ENCODE results near the gene VAV2. TPM values are rescaled to one million over a fixed set of nuclear protein-coding genes. Genes with fewer than 3 reads are reported as not detected.

The VAV2 gene
- total and polyA plus RNA-seq, 12 donors = 3.3 to 96.2 (median 31.2) TPM

DNA sequence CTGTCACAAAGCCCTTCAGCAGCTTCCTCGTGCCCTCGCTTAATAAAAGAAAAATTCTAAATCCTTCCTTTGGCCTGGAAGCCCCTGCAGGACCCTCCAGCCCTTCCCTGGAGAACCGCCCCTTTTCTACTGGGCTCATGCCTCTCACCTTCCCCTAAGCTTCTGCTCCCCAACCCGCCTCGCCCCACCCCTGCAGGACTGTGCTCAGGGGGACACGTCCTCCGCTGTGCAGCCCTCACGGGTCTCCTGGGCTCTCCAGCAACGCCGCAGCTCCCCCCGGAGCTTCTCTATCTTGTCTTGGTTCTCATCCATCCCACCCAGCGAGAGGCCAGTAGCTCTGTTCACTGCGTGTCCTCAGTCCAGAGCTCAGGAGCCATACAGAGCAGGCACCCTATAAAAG is 188.4 kb downstream of the VAV2 start:
- TF ChIP-seq POLR2A (IDR thresholded peaks at IDR 0.05) = no peak
- TF ChIP-seq, protein P1, sequence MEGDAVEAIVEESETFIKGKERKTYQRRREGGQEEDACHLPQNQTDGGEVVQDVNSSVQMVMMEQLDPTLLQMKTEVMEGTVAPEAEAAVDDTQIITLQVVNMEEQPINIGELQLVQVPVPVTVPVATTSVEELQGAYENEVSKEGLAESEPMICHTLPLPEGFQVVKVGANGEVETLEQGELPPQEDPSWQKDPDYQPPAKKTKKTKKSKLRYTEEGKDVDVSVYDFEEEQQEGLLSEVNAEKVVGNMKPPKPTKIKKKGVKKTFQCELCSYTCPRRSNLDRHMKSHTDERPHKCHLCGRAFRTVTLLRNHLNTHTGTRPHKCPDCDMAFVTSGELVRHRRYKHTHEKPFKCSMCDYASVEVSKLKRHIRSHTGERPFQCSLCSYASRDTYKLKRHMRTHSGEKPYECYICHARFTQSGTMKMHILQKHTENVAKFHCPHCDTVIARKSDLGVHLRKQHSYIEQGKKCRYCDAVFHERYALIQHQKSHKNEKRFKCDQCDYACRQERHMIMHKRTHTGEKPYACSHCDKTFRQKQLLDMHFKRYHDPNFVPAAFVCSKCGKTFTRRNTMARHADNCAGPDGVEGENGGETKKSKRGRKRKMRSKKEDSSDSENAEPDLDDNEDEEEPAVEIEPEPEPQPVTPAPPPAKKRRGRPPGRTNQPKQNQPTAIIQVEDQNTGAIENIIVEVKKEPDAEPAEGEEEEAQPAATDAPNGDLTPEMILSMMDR (IDR thresholded peaks at IDR 0.05) = no peak
- DNase-seq = no peak

DNA sequence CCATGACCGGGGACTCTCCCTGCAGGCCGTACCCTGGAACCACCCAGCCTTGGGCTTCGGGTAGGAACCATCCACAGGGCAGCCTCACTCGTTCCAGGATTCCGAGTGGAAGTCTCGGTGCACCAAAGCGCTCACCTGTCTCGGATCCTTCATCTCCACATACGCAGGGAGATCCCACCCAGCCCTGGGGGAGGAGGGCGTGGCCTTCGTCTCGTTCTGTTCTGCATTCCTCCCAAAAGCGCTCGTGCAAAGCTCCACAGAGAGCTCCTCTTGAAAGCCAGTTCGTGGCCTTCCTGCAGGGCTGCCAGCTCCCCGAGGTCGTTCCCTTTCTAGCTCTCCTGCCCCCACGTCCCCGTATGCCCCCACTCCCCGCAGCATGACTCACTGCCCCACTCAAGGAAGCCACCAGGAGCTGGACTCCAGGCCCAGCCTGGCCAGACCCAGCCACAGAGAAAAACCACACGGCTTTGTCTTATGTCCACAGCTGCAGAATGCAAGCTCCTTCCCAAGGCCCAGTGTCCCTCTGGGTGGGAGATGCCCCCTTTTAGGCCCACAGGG is 189.0 kb downstream of the VAV2 start:
- peak; percentile 70 to 91 (median 89) for DNase-seq
- WGBS, 4 donors = 36 to 52% (median 46%) methylated on average over 11 to 21 of the region's 21 CpGs
- Histone ChIP-seq H3K27ac (peak overlapping the region in 4 of 5 donors; percentile 7 to 41 (median 34)), H3K4me3 (no peak overlapping the region), H3K4me1 (replicated peaks in 1 of 2) (peaks cover 0 to 12% of the 10 kb centered on the region in 2 donors), H3K27me3 (no peaks in the 10 kb centered on the region), H3K36me3 (replicated peaks in 1 of 2) (peaks cover 0 to 26% of the 10 kb centered on the region in 2 donors), H3K9me3 (replicated peaks in 1 of 3) (no peaks in the 10 kb centered on the region)
- TF ChIP-seq, protein P1 (IDR thresholded peaks at IDR 0.05) = no peak
- intact Hi-C loops (cut with DNase I) = no loop called here

More for the DNA sequence above, 188.4 kb downstream of the VAV2 start:
- no peak overlapping the region for H3K4me3 ChIP-seq
- peaks cover 0 to 32% of the 10 kb centered on the region in 2 donors for H3K36me3 ChIP-seq (replicated peaks in 1 of 2)
- peak overlapping the region; percentile 1 to 41 (median 29) for H3K27ac ChIP-seq
- no peaks in the 10 kb centered on the region for H3K9me3 ChIP-seq (replicated peaks in 1 of 3)
- intact Hi-C loops (cut with DNase I) = no loop called here
- no peaks in the 10 kb centered on the region for H3K27me3 ChIP-seq
- H3K4me1 ChIP-seq (replicated peaks in 1 of 2) = peaks cover 0 to 12% of the 10 kb centered on the region in 2 donors
- 84 to 91% (median 87%) methylated on average over 13 of the region's 13 CpGs for WGBS, 4 donors

DNA sequence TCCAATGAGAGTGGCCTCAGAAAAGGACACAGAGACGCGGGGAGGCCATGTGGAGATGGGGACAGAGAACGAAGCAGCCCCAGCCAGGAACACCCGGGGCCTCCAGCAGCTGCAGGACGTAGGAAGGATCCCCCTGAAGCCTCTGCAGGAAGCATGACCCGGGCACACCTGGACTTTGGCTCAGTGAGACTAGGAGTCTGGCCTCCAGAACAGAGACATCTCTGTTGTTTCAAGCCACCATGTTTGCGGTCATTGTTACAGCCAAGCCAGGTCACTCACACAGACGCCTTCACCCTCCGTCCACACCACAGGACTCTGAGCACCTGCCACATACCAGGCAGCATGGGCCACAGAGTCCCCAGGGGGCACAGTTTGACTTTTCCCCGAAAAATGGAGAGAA is 190.4 kb downstream of the VAV2 start:
- H3K4me3 ChIP-seq = no peak overlapping the region
- H3K4me1 ChIP-seq (replicated peaks in 1 of 2) = peaks cover 0 to 12% of the 10 kb centered on the region in 2 donors
- H3K9me3 ChIP-seq (replicated peaks in 1 of 3) = no peaks in the 10 kb centered on the region
- intact Hi-C loops (cut with DNase I) = no loop called here
- H3K36me3 ChIP-seq (replicated peaks in 1 of 2) = peaks cover 0 to 12% of the 10 kb centered on the region in 2 donors
- H3K27me3 ChIP-seq = no peaks in the 10 kb centered on the region
- TF ChIP-seq, protein P1 (IDR thresholded peaks at IDR 0.05) = no peak
- TF ChIP-seq POLR2A (IDR thresholded peaks at IDR 0.05) = no peak
- WGBS, 4 donors = 89 to 98% (median 92%) methylated on average over 7 to 10 of the region's 10 CpGs
- no peak overlapping the region for H3K27ac ChIP-seq
- no peak for DNase-seq

DNA sequence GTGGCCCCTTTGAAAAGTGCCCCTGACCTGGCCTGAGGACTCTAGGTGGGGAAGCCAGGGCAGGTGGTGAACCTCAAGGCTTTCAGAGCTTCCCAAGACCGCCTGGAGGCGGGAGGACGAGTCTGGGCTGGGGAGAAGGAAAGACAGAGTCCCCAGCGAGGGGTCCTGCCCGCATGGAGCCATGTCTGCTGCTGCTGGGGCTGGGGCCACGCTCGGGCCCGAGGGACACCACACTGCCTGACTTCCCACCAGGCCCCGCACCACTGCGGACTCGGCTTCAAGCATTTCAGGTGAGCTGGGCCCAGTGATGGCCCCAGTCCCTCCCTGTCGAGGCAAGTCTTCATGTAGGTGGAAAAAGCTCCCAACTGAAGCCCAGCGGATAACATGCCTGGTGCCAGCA is 191.9 kb downstream of the VAV2 start:
- DNase-seq = no peak
- H3K27ac ChIP-seq = no peak overlapping the region
- no peaks in the 10 kb centered on the region for H3K9me3 ChIP-seq (replicated peaks in 1 of 3)
- no peak overlapping the region for H3K4me3 ChIP-seq
- peaks cover 0 to 8% of the 10 kb centered on the region in 2 donors for H3K36me3 ChIP-seq (replicated peaks in 1 of 2)
- intact Hi-C loops (cut with DNase I) = no loop called here
- TF ChIP-seq, protein P1 (IDR thresholded peaks at IDR 0.05) = no peak
- TF ChIP-seq POLR2A (IDR thresholded peaks at IDR 0.05) = no peak
- peaks cover 0 to 12% of the 10 kb centered on the region in 2 donors for H3K4me1 ChIP-seq (replicated peaks in 1 of 2)
- WGBS, 4 donors = 92 to 100% (median 93%) methylated on average over 4 to 13 of the region's 13 CpGs
- no peaks in the 10 kb centered on the region for H3K27me3 ChIP-seq

All from adrenal gland (tissue), 12 donors.